Measurements from ENCODE around the gene UGT1A8.
"Not testable (repeated sequence)": the region's sequence is repeated elsewhere in the genome, so short reads cannot be mapped to it uniquely, and the experiment has no call there.

Gene UGT1A8

DNA sequence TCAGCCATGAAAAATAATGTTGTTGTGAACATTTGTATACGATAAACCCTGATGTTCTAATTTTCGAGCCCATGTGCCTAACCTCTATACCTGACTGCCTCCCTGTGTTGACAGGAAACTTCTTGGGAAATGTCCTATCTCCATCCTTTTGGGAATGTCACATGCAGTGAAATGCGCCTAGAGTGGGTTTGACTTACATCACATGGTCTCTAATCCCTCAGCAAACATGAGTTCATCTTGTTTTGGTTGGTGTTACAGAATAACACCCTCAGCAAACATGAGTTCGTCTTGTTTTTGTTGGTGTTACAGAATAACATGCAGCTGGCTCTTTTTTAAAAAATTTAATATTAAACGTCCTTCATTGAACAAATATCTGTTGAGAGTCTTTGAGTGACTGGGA lies 70.9 kb downstream of the UGT1A8 start:
- DNase-seq (ENCODE audit: low read depth): no peak

DNA sequence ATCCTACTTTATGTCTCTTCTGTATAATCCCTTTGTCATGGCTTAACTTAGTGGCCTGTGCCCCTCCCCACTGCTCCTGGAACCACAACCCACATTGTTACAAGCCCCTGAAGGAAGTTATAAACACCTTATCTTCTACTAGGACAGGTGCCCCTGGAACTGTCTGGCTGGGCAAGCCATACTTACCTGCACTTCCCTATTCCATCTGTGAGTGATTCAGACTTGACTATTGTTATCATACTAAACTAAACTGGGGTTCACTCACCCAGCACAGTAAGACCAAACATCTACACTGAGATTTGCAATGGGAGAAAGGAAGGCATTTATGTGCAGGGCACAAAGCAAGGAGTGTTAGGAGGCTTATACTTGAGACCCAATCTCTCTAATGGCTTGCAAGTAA lies 71.6 kb downstream of the UGT1A8 start:
- no peak for DNase-seq (ENCODE audit: low read depth)

DNA sequence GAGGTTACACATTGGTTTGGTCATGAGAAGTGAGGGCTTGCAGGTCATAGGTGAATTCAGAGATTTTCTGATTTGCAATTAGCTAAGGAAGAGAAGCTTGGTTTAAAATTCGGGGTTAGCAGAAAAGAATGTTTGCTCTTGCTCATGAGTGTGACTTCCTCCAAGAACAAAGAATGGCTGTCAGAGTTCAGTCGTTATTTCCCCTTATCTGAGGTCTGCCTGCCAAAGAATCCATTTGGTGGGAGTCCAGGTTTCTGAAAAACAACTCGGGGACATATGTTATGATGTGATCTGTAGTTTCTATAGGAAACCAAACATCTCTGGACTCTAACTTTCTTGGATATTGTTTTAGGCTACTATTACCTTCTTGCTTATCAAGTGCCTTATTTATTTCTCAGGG lies 72.1 kb downstream of the UGT1A8 start:
- no peak for DNase-seq (ENCODE audit: low read depth)

DNA sequence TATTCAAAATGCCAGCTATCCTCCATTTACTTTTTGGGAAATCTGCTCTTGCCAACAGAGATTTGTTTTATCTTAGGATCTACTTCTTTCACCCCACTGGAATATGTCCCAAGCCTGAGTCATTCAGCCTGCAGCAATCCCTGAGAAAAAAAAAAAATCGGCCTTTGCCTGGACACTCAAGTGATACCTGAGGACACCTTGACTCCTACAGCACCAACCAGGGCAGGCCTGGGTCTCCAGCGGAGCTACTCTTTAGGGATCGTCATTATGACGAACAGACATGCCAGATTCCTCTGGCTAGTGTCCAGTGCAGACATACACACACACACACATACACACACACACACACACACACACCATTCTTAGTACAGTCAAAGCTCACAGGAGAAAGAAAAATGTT lies 73.0 kb downstream of the UGT1A8 start:
- DNase-seq (ENCODE audit: low read depth): no peak

DNA sequence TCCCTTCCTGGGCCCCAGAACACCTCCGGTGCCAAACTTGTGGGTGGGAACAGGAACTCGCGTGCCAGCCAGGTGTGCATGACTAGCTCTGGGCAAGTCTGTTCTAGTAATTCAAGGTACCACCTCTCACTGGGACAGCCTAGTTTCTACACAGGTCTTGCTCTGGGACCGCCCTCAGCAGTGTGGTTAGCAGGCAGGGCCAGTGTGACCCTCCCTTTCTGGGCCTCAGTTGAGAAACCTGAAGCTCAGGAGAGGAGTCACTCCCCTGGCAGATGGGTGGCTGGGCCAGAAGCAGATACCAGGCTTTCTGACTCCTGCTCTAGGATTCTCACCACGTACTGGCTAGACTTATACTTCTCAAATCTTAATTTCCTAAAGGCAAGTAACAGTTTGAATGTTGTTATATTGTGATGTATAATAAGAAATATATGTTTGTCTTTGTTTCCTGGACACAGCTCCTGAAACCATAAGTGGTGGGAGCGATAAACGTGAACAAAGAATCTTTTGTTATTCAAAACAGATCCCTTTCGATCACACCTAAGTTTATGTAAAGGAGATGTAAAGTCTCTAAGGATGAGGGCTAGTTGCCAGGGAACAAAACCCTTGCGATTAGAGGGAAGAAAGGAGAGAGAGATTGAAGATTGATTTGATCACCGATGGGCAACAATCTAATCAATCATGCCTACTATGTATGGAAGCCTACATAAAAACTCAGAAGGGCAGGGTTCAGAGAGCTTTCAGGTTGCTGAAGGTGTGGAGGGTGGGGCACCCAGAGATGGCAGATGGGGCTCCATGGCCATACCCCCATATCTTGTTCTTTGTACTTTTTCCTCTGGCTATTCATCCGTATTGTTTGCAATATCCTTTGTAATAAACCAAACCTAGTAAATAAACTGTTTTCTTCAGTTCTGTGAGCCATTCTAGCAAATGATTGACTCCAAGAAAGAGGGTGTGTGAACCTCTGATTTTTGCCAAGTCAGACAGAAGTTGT lies 74.3 kb downstream of the UGT1A8 start:
- no peak for DNase-seq (ENCODE audit: low read depth)

DNA sequence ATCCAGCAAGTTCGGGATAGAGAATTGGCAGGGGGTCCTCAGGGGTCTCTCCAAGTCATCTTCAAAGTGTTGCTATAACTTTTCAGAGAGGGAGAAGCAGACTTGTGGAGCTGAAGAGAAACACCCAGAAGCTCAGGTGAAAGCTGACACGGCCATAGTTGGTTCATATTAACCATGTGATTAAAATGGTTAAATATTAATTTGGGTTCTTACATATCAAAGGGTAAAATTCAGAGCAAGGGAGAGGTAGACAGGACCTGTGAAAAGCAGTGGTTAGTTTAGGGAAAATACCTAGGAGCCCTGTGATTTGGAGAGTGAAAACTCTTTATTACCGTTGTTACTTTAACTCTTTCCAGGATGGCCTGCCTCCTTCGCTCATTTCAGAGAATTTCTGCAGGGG lies 75.2 kb downstream of the UGT1A8 start, which contains the start of gene UGT1A6:
TSS of gene UGT1A6 (plus strand) at position 243 of the 400 bp plus-strand sequence. CDS start at position 358, 115 bp downstream.
- DNase-seq (ENCODE audit: low read depth): no peak

DNA sequence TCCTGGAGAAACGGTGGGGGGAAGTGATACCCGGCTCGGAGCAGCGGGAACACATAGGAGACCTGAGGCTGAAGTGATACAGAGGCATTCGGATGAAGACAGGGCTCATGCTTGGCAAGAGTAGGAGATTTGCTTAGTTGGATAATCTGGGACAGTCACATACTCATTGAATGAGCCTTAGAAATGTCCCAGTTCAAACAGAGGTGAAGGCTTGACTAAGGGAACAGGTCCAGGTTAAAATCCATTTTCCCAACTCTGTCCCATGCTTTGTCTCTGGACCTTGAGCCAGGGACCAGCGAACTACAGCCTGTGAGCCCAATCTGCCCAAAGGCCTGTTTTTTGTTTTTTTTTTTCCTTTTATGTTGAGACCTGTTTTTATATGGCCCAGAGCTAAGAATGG lies 76.5 kb downstream of the UGT1A8 start:
- no peak for DNase-seq (ENCODE audit: low read depth)

DNA sequence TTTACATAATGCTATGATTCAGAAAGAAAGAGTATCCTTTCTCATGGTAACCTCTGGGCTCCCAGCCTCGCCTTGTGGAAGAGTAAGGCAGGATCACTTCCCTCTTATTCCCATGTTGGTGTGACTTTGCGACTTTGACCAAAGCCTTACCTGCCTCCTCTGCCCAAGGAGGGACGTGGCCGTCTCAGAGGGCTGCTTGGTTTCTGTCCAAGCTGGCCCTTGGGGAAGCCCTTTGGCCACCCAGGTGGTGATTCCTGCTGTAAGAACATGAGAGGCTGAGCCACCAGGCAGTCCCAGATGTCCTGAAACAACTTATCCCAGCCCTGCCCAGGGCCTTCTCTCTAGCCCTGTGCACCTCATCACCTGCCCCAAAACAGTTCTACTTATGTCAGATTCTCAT lies 81.3 kb downstream of the UGT1A8 start:
- DNase-seq (ENCODE audit: low read depth): no peak

DNA sequence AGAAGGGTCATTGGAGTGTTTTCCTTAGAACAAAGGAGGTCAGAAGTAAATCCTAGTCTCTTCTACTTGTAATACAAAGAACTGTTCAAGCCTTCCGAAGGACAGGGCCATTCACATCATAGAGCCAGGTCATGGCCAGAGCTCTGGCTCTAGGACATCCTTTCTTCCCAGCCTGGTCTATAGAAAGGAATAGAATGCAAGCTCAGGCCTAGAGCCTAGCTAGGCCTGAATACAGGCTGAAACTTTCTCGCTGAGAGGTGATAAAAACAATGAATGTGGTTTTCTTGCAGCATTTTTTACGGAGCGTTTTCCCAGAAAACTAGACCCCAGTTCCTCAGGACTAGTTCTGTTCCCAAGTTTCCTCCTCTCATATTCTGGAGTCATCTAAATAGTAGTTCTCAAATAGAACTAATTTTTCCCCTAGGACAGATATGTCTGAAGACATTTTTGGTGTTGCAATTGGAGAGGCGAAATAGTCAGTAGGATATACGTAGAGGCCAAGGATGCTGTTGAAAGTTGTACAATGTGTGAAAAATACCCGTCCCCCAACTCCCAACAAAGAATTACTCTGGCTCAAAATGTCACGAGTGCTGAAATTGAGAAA lies 82.1 kb downstream of the UGT1A8 start:
- no peak for DNase-seq (ENCODE audit: low read depth)

DNA sequence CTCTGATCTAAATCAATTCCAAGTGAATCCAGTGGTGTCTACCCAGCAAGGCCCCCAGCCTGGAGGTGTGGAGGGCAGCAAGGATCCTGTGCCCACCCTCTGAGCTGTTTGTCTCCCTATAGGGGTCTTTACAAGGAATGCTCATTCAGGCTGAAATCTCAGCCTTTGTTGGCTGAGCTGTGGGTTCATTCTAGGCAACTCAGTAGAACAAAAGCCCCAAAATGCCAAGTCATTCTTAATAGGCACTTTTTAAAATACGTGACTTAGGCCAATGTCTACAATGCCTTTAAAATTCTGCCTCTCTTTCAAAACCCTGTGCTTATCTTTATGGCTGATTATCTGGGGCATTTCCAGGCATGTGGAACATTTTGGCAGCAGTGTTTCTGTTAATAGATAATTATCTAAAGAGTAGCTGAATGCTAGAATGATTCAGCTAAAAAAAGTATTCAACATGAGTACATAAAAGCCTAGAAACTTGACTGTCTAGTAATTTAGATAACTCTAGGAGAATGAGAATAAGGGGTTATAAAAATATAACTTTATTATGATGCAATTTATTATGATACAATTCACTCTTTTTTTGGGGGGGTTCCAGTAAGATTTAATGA lies 82.7 kb downstream of the UGT1A8 start:
- DNase-seq (ENCODE audit: low read depth): no peak

DNA sequence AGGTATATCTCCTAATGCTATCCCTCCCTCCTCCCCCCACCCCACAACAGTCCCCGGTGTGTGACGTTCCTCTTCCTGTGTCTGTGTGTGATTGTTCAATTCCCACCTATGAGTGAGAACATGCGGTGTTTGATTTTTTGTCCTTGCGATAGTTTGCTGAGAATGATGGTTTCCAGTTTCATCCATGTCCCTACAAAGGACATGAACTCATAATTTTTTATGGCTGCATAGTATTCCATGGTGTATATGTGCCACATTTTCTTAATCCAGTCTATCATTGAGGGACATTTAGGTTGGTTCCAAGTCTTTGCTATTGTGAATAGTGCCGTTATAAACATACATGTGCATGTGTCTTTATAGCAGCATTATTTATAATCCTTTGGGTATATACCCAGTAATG lies 83.4 kb downstream of the UGT1A8 start:
- not testable (repeated sequence) for DNase-seq (ENCODE audit: low read depth)

DNA sequence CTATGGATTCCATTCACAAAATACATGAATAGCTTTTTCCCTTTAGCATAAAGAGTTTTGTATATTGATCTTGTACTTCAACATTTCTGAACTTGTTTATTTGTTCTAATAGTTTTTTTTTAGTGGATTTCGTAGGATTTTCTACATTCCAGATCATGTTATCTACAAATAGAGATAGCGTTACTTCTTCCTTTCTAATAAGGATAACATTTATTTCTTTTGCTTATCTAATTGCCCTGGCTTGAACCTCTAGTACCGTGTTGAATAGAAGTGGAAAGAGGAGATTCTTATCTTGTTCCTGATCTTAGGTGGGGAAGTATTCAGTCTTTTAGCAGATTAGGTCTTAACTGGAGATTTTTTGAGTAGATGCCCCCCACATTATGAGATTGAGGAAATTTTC lies 84.8 kb downstream of the UGT1A8 start:
- no peak for DNase-seq (ENCODE audit: low read depth)

DNA sequence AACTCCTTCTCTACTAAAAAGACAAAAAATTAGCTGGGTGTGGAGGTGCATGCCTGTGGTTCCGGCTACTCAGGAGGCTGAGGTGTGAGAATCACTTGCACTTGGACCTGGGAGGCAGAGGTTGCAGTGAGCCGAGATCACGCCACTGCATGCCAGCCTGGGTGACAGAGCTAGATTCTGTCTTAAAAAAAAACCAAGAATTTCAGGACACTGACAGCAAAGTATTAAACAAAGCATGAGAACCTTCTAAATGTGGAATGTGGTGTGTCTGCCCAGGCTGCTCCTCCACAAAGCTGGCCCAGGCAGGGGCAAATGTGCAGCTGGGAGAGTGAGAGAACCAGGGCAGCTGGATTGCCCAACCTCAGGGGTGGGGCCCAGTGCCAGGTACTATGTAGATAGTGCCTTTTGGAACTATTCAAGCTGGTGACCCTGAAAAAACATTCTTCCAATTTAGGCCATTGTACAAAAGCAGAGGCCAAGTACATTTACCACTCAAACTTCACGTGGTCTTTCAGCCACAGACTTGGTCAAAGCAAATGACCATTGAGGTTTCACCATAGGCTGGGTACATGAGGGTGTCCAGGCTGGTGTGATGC lies 88.6 kb downstream of the UGT1A8 start:
- no peak for DNase-seq (ENCODE audit: low read depth)

DNA sequence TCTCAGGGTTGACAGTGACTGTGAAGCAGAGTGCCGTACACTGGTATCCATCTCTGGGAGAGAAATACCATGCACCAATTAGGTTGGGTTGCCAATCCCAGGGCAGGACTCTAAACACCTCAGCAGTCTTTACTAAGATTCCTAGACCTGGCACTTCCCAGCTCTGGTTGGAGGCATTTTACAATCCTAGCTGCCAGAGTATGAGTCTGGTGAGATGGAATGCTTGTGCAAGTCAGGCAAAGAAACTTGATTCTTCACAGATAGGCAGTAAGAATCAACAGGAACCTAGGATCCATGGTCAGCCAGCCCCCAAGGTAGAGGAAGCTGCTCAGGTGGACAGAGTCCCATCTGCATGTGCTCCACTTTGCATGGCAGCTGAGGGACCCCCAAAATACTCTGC lies 89.3 kb downstream of the UGT1A8 start:
- DNase-seq (ENCODE audit: low read depth): no peak

DNA sequence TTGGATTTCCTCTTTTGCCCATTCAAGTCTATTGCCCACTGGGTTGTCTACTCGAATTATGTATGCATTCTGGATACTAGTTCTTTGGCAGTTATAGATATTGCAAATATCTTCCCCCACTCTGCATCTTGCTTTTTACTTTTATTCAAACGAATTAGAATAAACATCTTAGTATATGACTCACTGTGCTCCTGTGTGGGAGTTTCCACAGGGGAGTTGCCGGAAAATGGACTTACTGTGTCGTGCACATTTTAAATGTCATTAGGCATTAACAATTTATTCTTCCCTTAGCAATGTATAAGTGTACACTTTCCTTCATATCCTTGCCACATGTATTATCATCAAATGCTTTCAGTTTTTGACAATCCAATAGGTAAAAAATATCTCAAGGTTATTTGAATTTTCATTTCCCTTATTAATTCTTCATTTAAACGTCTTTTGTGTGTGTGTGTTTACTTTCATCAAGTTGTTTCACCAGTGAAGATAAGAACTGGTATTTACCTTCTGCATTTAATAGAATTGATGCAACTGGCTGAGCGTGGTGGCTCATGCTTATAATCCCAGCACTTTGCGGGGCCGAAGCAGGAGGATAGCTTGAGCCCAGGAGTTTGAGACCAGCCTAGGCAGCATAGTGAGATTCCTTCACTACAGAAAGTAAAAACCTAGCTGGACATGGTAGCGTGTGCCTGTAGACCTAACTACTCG lies 90.7 kb downstream of the UGT1A8 start:
- DNase-seq (ENCODE audit: low read depth): no peak

DNA sequence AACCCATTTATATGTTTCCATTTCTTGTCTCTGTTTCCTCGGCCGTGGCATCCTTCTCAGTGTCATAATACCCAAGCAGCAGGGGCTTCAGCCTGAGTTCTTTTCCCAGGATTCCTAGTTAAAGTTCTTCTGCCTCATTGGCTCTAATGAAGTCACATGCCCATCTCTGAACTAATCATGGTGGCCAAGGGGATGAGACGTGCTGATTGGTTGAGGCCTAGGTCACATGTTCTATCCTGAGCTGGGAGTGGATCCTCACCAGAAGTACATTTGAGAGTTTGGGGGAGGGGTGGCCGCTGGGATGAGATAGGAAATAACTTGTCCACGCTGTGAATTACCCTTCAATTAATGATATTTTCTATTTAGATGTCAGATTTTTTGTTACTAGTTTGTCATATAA lies 91.5 kb downstream of the UGT1A8 start:
- no peak for DNase-seq (ENCODE audit: low read depth)

DNA sequence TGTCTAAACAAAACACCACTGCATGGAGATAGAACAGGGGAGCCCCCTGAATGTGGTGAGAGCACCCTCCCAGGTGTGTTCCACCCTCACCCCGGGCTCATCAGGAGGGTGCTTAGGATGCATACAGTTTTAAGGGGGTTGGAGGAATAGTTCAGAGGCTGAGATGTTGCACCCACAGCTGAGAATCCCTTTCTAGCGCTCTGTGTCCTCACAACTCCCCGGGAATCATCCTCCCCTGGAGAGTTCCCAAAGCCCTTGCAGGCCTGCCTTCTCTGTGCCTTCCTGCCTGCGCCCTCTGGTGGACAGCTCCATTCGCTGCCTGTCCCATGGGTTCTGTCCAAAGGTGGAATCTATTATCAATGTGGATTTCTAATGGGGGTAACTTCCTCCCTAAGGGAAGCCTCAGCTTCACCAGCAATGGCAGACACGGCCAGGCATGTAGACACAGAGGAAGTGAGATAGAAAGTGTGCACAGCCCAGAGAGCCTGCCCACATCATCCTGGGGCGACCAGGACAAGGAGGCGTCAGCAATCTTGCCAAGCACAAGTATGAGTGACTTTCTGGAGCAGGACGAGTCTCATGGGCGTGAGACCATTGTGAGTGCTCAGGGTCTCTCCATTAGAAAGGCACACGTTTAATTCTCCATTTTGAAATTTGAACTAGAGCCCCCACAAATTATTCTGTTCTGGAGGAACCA lies 94.0 kb downstream of the UGT1A8 start:
- no peak for DNase-seq (ENCODE audit: low read depth)

DNA sequence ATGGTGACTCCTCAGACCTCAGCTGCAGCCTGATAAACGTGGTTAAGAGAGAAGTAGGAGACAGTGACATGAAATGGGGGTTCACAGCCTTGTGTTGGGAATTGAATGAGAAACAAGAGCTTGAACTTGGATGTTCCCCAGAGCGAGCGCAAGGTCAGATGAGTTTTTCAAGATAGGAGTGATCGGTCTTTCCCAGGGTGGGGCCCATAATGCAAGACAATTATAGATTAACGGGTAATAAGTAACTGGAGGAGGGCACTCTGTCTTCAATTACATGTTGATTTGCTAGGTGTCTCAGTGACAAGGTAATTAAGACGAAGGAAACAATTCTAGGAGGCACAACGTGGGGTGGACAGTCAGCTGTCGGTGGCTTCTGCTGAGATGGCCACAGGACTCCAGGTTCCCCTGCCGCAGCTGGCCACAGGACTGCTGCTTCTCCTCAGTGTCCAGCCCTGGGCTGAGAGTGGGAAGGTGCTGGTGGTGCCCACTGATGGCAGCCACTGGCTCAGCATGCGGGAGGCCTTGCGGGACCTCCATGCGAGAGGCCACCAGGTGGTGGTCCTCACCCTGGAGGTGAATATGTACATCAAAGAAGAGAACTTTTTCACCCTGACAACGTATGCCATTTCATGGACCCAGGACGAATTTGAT lies 95.3 kb downstream of the UGT1A8 start, which contains the start of gene UGT1A5:
TSS of gene UGT1A5 (plus strand) at position 297 of the 651 bp plus-strand sequence. CDS start at position 382, 85 bp downstream.
- DNase-seq (ENCODE audit: low read depth): no peak

DNA sequence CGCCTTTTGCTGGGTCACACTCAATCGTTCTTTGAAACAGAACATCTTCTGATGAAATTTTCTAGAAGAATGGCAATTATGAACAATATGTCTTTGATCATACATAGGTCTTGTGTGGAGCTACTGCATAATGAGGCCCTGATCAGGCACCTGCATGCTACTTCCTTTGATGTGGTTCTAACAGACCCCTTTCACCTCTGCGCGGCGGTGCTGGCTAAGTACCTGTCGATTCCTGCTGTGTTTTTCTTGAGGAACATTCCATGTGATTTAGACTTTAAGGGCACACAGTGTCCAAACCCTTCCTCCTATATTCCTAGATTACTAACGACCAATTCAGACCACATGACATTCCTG lies 95.8 kb downstream of the UGT1A8 start:
- no peak for DNase-seq (ENCODE audit: low read depth)

DNA sequence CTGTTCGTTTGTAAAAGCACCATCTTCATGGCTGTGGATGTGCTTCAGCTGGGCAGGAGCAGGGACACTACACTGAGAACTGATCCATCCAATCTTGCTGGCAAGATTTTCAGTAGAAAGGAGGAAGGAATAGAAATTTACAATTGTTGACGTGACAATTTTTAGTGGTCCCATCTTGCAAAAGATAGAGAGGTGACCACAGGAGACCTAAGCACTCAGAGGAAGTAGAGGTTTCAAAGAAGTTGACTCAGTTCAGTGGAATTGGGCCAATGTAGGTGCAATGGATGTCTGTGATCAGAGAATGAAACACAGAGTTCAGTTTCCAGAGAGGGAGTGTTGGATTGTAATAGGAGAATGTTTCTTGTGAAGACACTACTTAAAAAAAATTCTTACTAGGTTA lies 96.7 kb downstream of the UGT1A8 start:
- no peak for DNase-seq (ENCODE audit: low read depth)

DNA sequence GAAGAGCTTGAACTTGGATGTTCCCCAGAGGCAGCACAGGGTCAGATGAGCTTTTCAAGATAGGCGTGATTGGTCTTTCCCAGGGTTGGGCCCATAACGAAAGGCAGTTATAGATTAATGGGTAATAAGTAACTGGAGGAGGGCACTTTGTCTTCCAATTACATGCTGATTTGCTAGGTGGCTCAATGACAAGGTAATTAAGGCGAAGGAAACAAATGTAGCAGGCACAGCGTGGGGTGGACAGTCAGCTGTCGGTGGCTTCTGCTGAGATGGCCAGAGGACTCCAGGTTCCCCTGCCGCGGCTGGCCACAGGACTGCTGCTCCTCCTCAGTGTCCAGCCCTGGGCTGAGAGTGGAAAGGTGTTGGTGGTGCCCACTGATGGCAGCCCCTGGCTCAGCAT lies 101.1 kb downstream of the UGT1A8 start, which contains the start of gene UGT1A4:
TSS of gene UGT1A4 (plus strand) at position 185 of the 400 bp plus-strand sequence. CDS start at position 270, 85 bp downstream.
- DNase-seq (ENCODE audit: low read depth): no peak
